ENCODE results near the gene IMPACT. TPM values are rescaled to one million over a fixed set of nuclear protein-coding genes. Genes with fewer than 3 reads are reported as not detected.

The IMPACT gene
- total and polyA plus RNA-seq, 2 of the 4 experiments (the other 2 are of a cell fraction), result 11.8 to 13.8 TPM

DNA sequence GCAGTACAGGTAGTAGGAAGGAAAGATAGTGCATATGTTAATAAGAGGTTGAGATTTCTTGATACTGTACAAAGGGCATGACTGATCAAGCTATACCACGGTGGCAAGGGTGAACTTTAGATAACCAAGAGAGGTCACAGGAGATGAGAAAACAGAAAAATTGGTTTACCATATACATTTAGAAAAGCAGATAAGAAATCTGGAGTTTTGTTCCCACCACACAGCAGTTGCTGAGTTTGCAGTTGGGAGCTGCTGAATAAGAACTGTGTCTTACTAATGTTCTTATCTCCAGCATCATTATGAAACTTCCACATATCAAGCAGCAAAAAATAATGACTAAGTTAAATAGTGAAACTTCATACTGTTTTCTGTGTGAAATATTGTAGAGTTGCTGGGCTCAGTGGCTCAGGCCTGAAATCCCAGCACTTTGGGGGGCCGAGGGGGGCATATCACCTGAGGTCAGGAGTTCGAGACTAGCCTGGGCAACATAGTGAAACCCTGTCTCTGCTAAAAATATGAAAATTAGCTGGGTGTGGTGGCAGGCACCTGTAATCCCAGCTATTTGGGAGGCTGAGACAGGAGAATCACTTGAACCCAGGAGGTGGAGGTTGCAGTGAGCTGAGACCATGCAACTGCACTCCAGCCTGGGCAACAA is 12.0 kb upstream of the IMPACT start:
- no peak for DNase-seq
- no peak overlapping the region for H3K56ac ChIP-seq (ENCODE audit: extremely low read depth, insufficient read depth, low read length)
- in situ Hi-C loops (cut with MboI; ENCODE audit: low sequenced_read_pairs), result no loop called here
- no peak overlapping the region for H4K91ac ChIP-seq (ENCODE audit: insufficient read depth, low read depth, low read length)
- ChIA-PET POLR2A (ENCODE audit: unreplicated experiment) (no interaction called here), CTCF (interaction anchor here (1.0 to 1.1 kb wide), 2 partner anchors 10 to 53 kb away, joined by 3 read pairs; no protein-coding TSS in a partner anchor)
- intact Hi-C loops (cut with micrococcal nuclease), result no loop called here
- no peak overlapping the region for H2AFZ ChIP-seq (replicated peaks; ENCODE audit: low read length, poor library complexity)
- no peak overlapping the region for H3K4me3 ChIP-seq (ENCODE audit: insufficient read depth, low read depth, low read length)
- no peaks in the 10 kb centered on the region for H3K9me3 ChIP-seq (ENCODE audit: control insufficient read depth, insufficient read depth, low read length)
- H3K23ac ChIP-seq (ENCODE audit: low read depth, low read length), result no peak overlapping the region
- no peaks in the 10 kb centered on the region for H3K4me1 ChIP-seq (ENCODE audit: control insufficient read depth, insufficient read depth, low read length)
- H3K14ac ChIP-seq (replicated peaks; ENCODE audit: low read depth, low read length), result no peak overlapping the region
- BruUV-seq (replicated peaks), result no TSS peak
- TF ChIP-seq MAFK (IDR thresholded peaks at IDR 0.05; ENCODE audit: low read depth, low read length) (no peak), USF2 (IDR thresholded peaks at IDR 0.05; ENCODE audit: low read depth, low read length) (no peak), SMC3 (IDR thresholded peaks at IDR 0.05; ENCODE audit: low read depth, low read length) (no peak), NFE2L2 (IDR thresholded peaks at IDR 0.05; ENCODE audit: low read depth, low read length) (no peak), POLR2A (IDR thresholded peaks at IDR 0.05; ENCODE audit: low read depth, low read length) (no peak), RAD21 (IDR thresholded peaks at IDR 0.05; ENCODE audit: low read length) (no peak), RCOR1 (IDR thresholded peaks at IDR 0.05; ENCODE audit: insufficient replicate concordance, low read length) (no peak), BHLHE40 (IDR thresholded peaks at IDR 0.05; ENCODE audit: low read depth, low read length) (no peak), ELK1 (IDR thresholded peaks at IDR 0.05; ENCODE audit: borderline replicate concordance, low read depth, low read length) (no peak)
- no peaks in the 10 kb centered on the region for H3K79me1 ChIP-seq (ENCODE audit: low read depth in 1 of 2, low read length in 2 of 2)
- no peak overlapping the region for H2BK5ac ChIP-seq (ENCODE audit: low read depth, low read length, poor library complexity, severe bottlenecking)
- no peaks in the 10 kb centered on the region for H3K9me1 ChIP-seq (ENCODE audit: insufficient read depth, low read length)
- no peak overlapping the region for H3K18ac ChIP-seq (ENCODE audit: low read depth, low read length)
- no peak overlapping the region for H3K4me2 ChIP-seq (ENCODE audit: low read depth, low read length)
- no peak overlapping the region for H2BK15ac ChIP-seq (ENCODE audit: low read depth, low read length)
- no peak overlapping the region for H2AK9ac ChIP-seq (replicated peaks; ENCODE audit: low read depth, low read length, poor library complexity)
- no peak overlapping the region for H3K9ac ChIP-seq (ENCODE audit: low read depth, low read length)
- H2BK20ac ChIP-seq (ENCODE audit: low read depth, low read length), result no peak overlapping the region
- H4K20me1 ChIP-seq (ENCODE audit: insufficient read depth, low read length), result no peaks in the 10 kb centered on the region
- no peak overlapping the region for H3K4ac ChIP-seq (ENCODE audit: low read depth, low read length)
- no peaks in the 10 kb centered on the region for H3K36me3 ChIP-seq (ENCODE audit: control insufficient read depth, insufficient read depth, low read length)
- no peak overlapping the region for H4K5ac ChIP-seq (ENCODE audit: low read depth, low read length)
- H2BK120ac ChIP-seq (ENCODE audit: low read depth, low read length), result no peak overlapping the region
- no peak overlapping the region for H4K8ac ChIP-seq (ENCODE audit: low read depth in 2 of 2, low read length in 2 of 2)
- 33% methylated on average over 2 of the region's 3 CpGs; no CpG with 5 or more reads in 1 of the 2 experiments for WGBS, 2 experiments (ENCODE audit: extremely low coverage in 2 of 2, insufficient read length in 1 of 2)
- H2AK5ac ChIP-seq (ENCODE audit: low read depth, low read length), result no peak overlapping the region
- dilution Hi-C loops (cut with HindIII; ENCODE audit: low sequenced_read_pairs, unreplicated experiment), result no loop called here
- ATAC-seq (ENCODE audit: low read depth), result no peak
- peaks cover 17% of the 10 kb centered on the region for H3K27me3 ChIP-seq (ENCODE audit: control insufficient read depth, insufficient read depth, low read length)
- H3K27ac ChIP-seq (ENCODE audit: insufficient read depth, low read length), result no peak overlapping the region
